CD14-positive monocyte (primary cell): ENCODE data around the gene GARNL3. TPM values are rescaled to one million over a fixed set of nuclear protein-coding genes. Genes with fewer than 3 reads are reported as not detected.

Experiments
- DNase-seq, 3 donors: peaks; one replicate each; pipeline ENCODE4 v3.0.0-alpha.2; 2011 to 2022
- H2AFZ ChIP-seq: 2 replicates; pipeline ENCODE4 v1.6.0; 2012; ENCODE audit warnings: mild to moderate bottlenecking, low read depth, low read length, inconsistent platforms; ENCODE audit not compliant: insufficient read depth, poor library complexity, severe bottlenecking
- H3K27ac ChIP-seq, 2 donors: 1 replicate in 1 of 2; 2 replicates in 1 of 2; pipeline ENCODE4 v1.5.1; 2012 to 2013; ENCODE audit warnings: low read length in 2 of 2, control low read depth in 1 of 2, inconsistent platforms in 1 of 2, low read depth in 1 of 2, mild to moderate bottlenecking in 1 of 2
- H3K27me3 ChIP-seq, 2 donors: one replicate each; pipeline versions ENCODE4 v1.6.0 to v1.6.1; 2011 to 2013; ENCODE audit warnings: low read length in 2 of 2; ENCODE audit not compliant: control insufficient read depth in 2 of 2, insufficient read depth in 2 of 2
- H3K36me3 ChIP-seq, 2 donors: replicated peaks in 1 of 2; 1 replicate in 1 of 2; 2 replicates in 1 of 2; pipeline versions ENCODE4 v1.5.1 to v1.6.1; 2012 to 2013; ENCODE audit warnings: low read length in 2 of 2, control low read depth in 1 of 2, inconsistent platforms in 1 of 2, mild to moderate bottlenecking in 1 of 2; ENCODE audit not compliant: insufficient read depth in 2 of 2, control insufficient read depth in 1 of 2
- H3K4me1 ChIP-seq, 2 donors: 1 replicate in 1 of 2; 2 replicates in 1 of 2; pipeline versions ENCODE4 v1.5.1 to v1.6.1; 2012 to 2013; ENCODE audit warnings: low read length in 2 of 2, control low read depth in 1 of 2, inconsistent platforms in 1 of 2, mild to moderate bottlenecking in 1 of 2, moderate library complexity in 1 of 2; ENCODE audit not compliant: insufficient read depth in 2 of 2, control insufficient read depth in 1 of 2
- H3K4me2 ChIP-seq: replicated peaks from 2 replicates; pipeline ENCODE3; 2012; ENCODE audit warnings: low read length, moderate library complexity, mild to moderate bottlenecking; ENCODE audit not compliant: poor library complexity, severe bottlenecking; ENCODE audit errors: extremely low read depth
- H3K4me3 ChIP-seq, 3 experiments: fragments of 200-600 bp in 1 of 3; sonication (generic) in 1 of 3; replicated peaks in 1 of 3; 1 replicate in 2 of 3; 2 replicates in 1 of 3; pipeline ENCODE4 v1.5.1; 2011 to 2013; ENCODE audit warnings: low read length in 3 of 3, mild to moderate bottlenecking in 3 of 3, control low read depth in 2 of 3, low read depth in 2 of 3, inconsistent platforms in 1 of 3, moderate library complexity in 1 of 3
- H3K79me2 ChIP-seq: 2 replicates; pipeline ENCODE4 v1.6.0; 2012; ENCODE audit warnings: mild to moderate bottlenecking, control low read depth, inconsistent platforms, low read length, moderate library complexity; ENCODE audit not compliant: insufficient read depth
- H3K9ac ChIP-seq: 2 replicates; pipeline ENCODE4 v1.6.0; 2017; ENCODE audit warnings: low read length, mild to moderate bottlenecking; ENCODE audit not compliant: insufficient read depth, poor library complexity, severe bottlenecking
- H3K9me3 ChIP-seq, 2 donors: replicated peaks in 1 of 2; 1 replicate in 1 of 2; 2 replicates in 1 of 2; pipeline versions ENCODE4 v1.5.1 to v1.6.1; 2012 to 2013; ENCODE audit warnings: low read length in 2 of 2, control low read depth in 1 of 2; ENCODE audit not compliant: control insufficient read depth in 1 of 2, insufficient read depth in 1 of 2
- H4K20me1 ChIP-seq: 2 replicates; pipeline ENCODE4 v1.6.0; 2012; ENCODE audit warnings: mild to moderate bottlenecking, low read length, control low read depth, moderate library complexity; ENCODE audit not compliant: insufficient read depth
- H3K27ac Mint-ChIP-seq, 7 donors: one replicate each; pipeline ENCODE4 v1.8.0; 2020; ENCODE audit warnings: mild to moderate bottlenecking in 7 of 7, mixed read lengths in 7 of 7, moderate library complexity in 6 of 7, inconsistent platforms in 2 of 7
- H3K27me3 Mint-ChIP-seq, 3 donors: one replicate each; pipeline ENCODE4 v1.8.0; 2021 to 2022; ENCODE audit warnings: low read depth in 3 of 3, mild to moderate bottlenecking in 3 of 3, mixed read lengths in 3 of 3, moderate library complexity in 3 of 3, inconsistent platforms in 1 of 3
- H3K36me3 Mint-ChIP-seq, 2 donors: one replicate each; pipeline ENCODE4 v1.8.0; 2020; ENCODE audit warnings: mixed read lengths in 2 of 2, inconsistent platforms in 1 of 2, mild to moderate bottlenecking in 1 of 2
- H3K4me1 Mint-ChIP-seq: one replicate; pipeline ENCODE4 v1.8.0; 2020; ENCODE audit warnings: mild to moderate bottlenecking, mixed read lengths
- H3K4me3 Mint-ChIP-seq, 2 donors: one replicate each; pipeline ENCODE4 v1.8.0; 2020; ENCODE audit warnings: mild to moderate bottlenecking in 2 of 2, mixed read lengths in 2 of 2, moderate library complexity in 1 of 2
- H3K9me3 Mint-ChIP-seq, 7 donors: one replicate each; pipeline ENCODE4 v1.8.0; 2020 to 2022; ENCODE audit warnings: mixed read lengths in 7 of 7, mild to moderate bottlenecking in 6 of 7, moderate library complexity in 6 of 7, inconsistent platforms in 2 of 7
- WGBS: methylation state at CpG from one replicate; pipeline ENCODE4 v1.1.5; 2013; ENCODE audit warnings: missing lambda C conversion rate; ENCODE audit not compliant: insufficient coverage; 5-methylcytosine and 5-hydroxymethylcytosine counted together
- intact Hi-C, 2 donors: fragments of 100-400 bp; cut with micrococcal nuclease; formaldehyde crosslinking; loops; one replicate each; pipeline versions ENCODE4 v1.15.0 to v1.15.1; 2023
- polyA plus RNA-seq, 3 donors: library from polyadenylated mRNA; depleted of rRNA in 1 of 3; unstranded in 2 of 3; stranded (reverse) in 1 of 3; fragments of 300-500 nt in 2 of 3; fragments of >200 nt in 1 of 3; fragmentation: Illumina TruSeq in 2 of 3; gene quantifications; 1 replicate in 2 of 3; 2 replicates in 1 of 3; pipeline ENCODE4 v1.2.3, GENCODE V29; 2012 to 2021
- TF ChIP-seq, protein P1 (sequence below): fragments of 200-600 bp; IDR thresholded peaks from one replicate; pipeline ENCODE4 v1.8.0; 2022; ENCODE audit warnings: antibody characterized with exemption, mild to moderate bottlenecking

GARNL3 gene
- polyA plus RNA-seq, 3 donors = 0.39 to 1.5 (median 0.94) TPM

DNA sequence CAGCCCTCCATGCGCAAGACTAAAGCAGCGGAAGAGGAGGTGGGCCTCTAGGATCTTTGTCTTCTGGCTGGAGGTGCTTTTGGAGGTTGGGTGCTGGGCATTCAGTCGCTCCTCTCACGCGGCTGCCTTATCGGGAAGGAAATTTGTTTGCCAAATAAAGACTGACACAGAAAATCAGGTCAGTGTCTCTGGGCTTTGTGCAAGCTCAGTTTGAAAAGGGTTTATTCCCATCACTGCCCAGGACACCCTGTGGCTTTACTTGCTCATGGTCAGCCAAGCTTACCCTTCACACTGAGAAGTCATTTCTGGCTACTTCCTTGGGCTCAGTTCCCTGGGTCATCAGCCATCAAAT is 142.9 kb downstream of the GARNL3 start:
- H3K36me3 ChIP-seq = peaks cover 0 to 4% of the 10 kb centered on the region in 2 donors
- no peak overlapping the region for H3K27ac Mint-ChIP-seq
- 100% methylated on average over 3 of the region's 6 CpGs for WGBS
- peaks cover 20% of the 10 kb centered on the region for H3K4me1 Mint-ChIP-seq
- DNase-seq = no peak
- intact Hi-C loops = no loop called here
- H3K4me3 Mint-ChIP-seq = no peak overlapping the region
- peaks cover 0 to 2% (median 2%) of the 10 kb centered on the region in 3 donors for H3K27me3 Mint-ChIP-seq
- no peaks in the 10 kb centered on the region for H3K79me2 ChIP-seq
- no peaks in the 10 kb centered on the region for H3K27me3 ChIP-seq
- H3K4me3 ChIP-seq = no peak overlapping the region
- no peak overlapping the region for H2AFZ ChIP-seq
- TF ChIP-seq, protein P1, sequence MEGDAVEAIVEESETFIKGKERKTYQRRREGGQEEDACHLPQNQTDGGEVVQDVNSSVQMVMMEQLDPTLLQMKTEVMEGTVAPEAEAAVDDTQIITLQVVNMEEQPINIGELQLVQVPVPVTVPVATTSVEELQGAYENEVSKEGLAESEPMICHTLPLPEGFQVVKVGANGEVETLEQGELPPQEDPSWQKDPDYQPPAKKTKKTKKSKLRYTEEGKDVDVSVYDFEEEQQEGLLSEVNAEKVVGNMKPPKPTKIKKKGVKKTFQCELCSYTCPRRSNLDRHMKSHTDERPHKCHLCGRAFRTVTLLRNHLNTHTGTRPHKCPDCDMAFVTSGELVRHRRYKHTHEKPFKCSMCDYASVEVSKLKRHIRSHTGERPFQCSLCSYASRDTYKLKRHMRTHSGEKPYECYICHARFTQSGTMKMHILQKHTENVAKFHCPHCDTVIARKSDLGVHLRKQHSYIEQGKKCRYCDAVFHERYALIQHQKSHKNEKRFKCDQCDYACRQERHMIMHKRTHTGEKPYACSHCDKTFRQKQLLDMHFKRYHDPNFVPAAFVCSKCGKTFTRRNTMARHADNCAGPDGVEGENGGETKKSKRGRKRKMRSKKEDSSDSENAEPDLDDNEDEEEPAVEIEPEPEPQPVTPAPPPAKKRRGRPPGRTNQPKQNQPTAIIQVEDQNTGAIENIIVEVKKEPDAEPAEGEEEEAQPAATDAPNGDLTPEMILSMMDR = no peak
- H3K27ac ChIP-seq = no peak overlapping the region
- no peak overlapping the region for H3K9ac ChIP-seq
- H3K9me3 ChIP-seq = no peaks in the 10 kb centered on the region
- peaks cover 7 to 11% of the 10 kb centered on the region in 2 donors for H3K36me3 Mint-ChIP-seq
- H4K20me1 ChIP-seq = no peaks in the 10 kb centered on the region
- H3K9me3 Mint-ChIP-seq = no peaks in the 10 kb centered on the region
- H3K4me1 ChIP-seq = peaks cover 21 to 22% of the 10 kb centered on the region in 2 donors
- no peak overlapping the region for H3K4me2 ChIP-seq

- Mint-ChIP-seq H3K4me3 (peak overlapping the region in 1 of 2 donors; percentile 41), H3K4me1 (peaks cover 20% of the 10 kb centered on the region), H3K27ac (peak overlapping the region; percentile 37 to 94 (median 84)), H3K9me3 (no peaks in the 10 kb centered on the region), H3K36me3 (peaks cover 5 to 7% of the 10 kb centered on the region in 2 donors), H3K27me3 (peaks cover 2 to 12% (median 8%) of the 10 kb centered on the region in 3 donors)
- WGBS = 28% methylated on average over 3 of the region's 4 CpGs
- peaks cover 21 to 22% of the 10 kb centered on the region in 2 donors for H3K4me1 ChIP-seq
- peak in 2 of 3 donors; percentile 47 for DNase-seq
- no peaks in the 10 kb centered on the region for H3K9me3 ChIP-seq
- H3K4me2 ChIP-seq = peak overlapping the region; percentile 20
- no peaks in the 10 kb centered on the region for H4K20me1 ChIP-seq
- peak overlapping the region; percentile 47 to 49 for H3K27ac ChIP-seq
- intact Hi-C loops = no loop called here
- TF ChIP-seq, protein P1 = no peak
- no peaks in the 10 kb centered on the region for H3K36me3 ChIP-seq
- no peaks in the 10 kb centered on the region for H3K27me3 ChIP-seq
- peak overlapping the region; percentile 8 for H2AFZ ChIP-seq
- H3K9ac ChIP-seq = no peak overlapping the region
- H3K4me3 ChIP-seq = peak overlapping the region in 1 of 3 experiments; percentile 15
- no peaks in the 10 kb centered on the region for H3K79me2 ChIP-seq
These were observed 146.5 kb downstream of the GARNL3 start for GRCh38 chr9:127411122-127411521.
